Natural killer cell (primary cell): ENCODE data around the gene RAB18. TPM values are rescaled to one million over a fixed set of nuclear protein-coding genes. Genes with fewer than 3 reads are reported as not detected.
A peak's percentile ranks its signal among the peaks of the same experiment; 100 is the strongest.

Experiments
- ATAC-seq, 3 donors: fragments of 150-1000 bp in 2 of 3; fragments of 200-7000 bp in 1 of 3; cut with Tn5 transposase; 1 replicate in 1 of 3; 2 replicates in 2 of 3; pipeline ENCODE4 v1.10.0; 2021; ENCODE audit warnings: mild to moderate bottlenecking in 2 of 3, moderate library complexity in 2 of 3
- DNase-seq, 2 donors: peaks; one replicate each; pipeline versions ENCODE4 v3.0.0 to v3.0.0-alpha.2; 2013 to 2021; ENCODE audit warnings: mixed read lengths in 1 of 2
- H3K27ac ChIP-seq: one replicate; pipeline ENCODE4 v1.5.1; 2013; ENCODE audit warnings: mild to moderate bottlenecking, low read length
- H3K27me3 ChIP-seq: one replicate; pipeline ENCODE4 v1.6.1; 2013; ENCODE audit warnings: low read length; ENCODE audit not compliant: control insufficient read depth, insufficient read depth
- H3K36me3 ChIP-seq: one replicate; pipeline ENCODE4 v1.6.1; 2013; ENCODE audit warnings: low read length; ENCODE audit not compliant: control insufficient read depth, insufficient read depth
- H3K4me1 ChIP-seq: one replicate; pipeline ENCODE4 v1.6.1; 2013; ENCODE audit warnings: low read length; ENCODE audit not compliant: control insufficient read depth, insufficient read depth
- H3K4me3 ChIP-seq: one replicate; pipeline ENCODE4 v1.5.1; 2013; ENCODE audit warnings: low read length
- H3K9me3 ChIP-seq: one replicate; pipeline ENCODE4 v1.6.1; 2013; ENCODE audit warnings: low read length; ENCODE audit not compliant: control insufficient read depth, insufficient read depth
- H3K27ac Mint-ChIP-seq, 2 donors: one replicate each; pipeline ENCODE4 v1.8.0; 2022; ENCODE audit warnings: mild to moderate bottlenecking in 2 of 2, mixed read lengths in 2 of 2, moderate library complexity in 1 of 2
- H3K27me3 Mint-ChIP-seq, 2 donors: one replicate each; pipeline ENCODE4 v1.8.0; 2022; ENCODE audit warnings: low read depth in 2 of 2, mixed read lengths in 2 of 2
- H3K36me3 Mint-ChIP-seq: one replicate; pipeline ENCODE4 v1.8.0; 2022; ENCODE audit warnings: mixed read lengths
- H3K4me1 Mint-ChIP-seq, 2 donors: one replicate each; pipeline ENCODE4 v1.8.0; 2022; ENCODE audit warnings: mixed read lengths in 2 of 2
- H3K4me3 Mint-ChIP-seq: one replicate; pipeline ENCODE4 v1.8.0; 2022; ENCODE audit warnings: mild to moderate bottlenecking, moderate library complexity, mixed read lengths
- H3K9me3 Mint-ChIP-seq, 2 donors: one replicate each; pipeline ENCODE4 v1.8.0; 2022; ENCODE audit warnings: mixed read lengths in 2 of 2
- WGBS: methylation state at CpG from one replicate; pipeline ENCODE4 v1.1.7; 2013; ENCODE audit warnings: missing lambda C conversion rate; ENCODE audit not compliant: insufficient coverage; 5-methylcytosine and 5-hydroxymethylcytosine counted together
- intact Hi-C: fragments of 100-400 bp; cut with micrococcal nuclease; formaldehyde crosslinking; loops from one replicate; pipeline ENCODE4 v1.14.2; 2022
- total RNA-seq, 4 donors: library from RNA; stranded (reverse); fragments of 120-200 nt in 1 of 4; gene quantifications; one replicate each; pipeline versions ENCODE4 v1.2.3 to v1.2.4, GENCODE V29; 2013 to 2022
- TF ChIP-seq, protein P1 (sequence below): fragments of 200-600 bp; IDR thresholded peaks from one replicate; pipeline ENCODE4 v1.8.0; 2022; ENCODE audit warnings: antibody characterized with exemption

Gene RAB18
- total RNA-seq, 3 donors from 2014 or later (not counting 1 experiment from before 2014, with no cell fraction given) = 122 to 132 (median 122) TPM

DNA sequence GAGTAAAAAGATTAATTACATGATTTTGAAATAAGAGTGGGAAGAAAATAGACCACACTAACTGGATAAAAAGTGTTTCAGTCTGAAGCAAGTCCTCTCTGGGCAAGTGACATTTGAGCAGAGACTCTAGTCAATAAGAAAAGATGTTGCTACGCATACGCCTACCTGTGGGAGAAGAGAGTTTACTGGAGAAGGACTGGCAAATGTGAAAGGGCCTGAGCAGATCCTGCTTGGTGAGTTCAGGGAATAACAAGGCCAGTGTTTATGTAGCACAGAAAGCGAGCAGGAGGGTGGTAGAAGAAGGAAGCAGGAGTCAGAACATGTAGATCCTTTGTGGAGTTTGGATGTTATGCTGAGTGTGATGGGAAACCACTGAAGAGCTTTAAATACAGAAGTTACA is 43.4 kb downstream of the RAB18 start:
- intact Hi-C loops = no loop called here
- Histone ChIP-seq H3K27ac (no peak overlapping the region), H3K9me3 (no peaks in the 10 kb centered on the region), H3K27me3 (no peaks in the 10 kb centered on the region), H3K4me1 (peaks cover 10% of the 10 kb centered on the region), H3K4me3 (no peak overlapping the region), H3K36me3 (peaks cover 2% of the 10 kb centered on the region)
- TF ChIP-seq, protein P1, sequence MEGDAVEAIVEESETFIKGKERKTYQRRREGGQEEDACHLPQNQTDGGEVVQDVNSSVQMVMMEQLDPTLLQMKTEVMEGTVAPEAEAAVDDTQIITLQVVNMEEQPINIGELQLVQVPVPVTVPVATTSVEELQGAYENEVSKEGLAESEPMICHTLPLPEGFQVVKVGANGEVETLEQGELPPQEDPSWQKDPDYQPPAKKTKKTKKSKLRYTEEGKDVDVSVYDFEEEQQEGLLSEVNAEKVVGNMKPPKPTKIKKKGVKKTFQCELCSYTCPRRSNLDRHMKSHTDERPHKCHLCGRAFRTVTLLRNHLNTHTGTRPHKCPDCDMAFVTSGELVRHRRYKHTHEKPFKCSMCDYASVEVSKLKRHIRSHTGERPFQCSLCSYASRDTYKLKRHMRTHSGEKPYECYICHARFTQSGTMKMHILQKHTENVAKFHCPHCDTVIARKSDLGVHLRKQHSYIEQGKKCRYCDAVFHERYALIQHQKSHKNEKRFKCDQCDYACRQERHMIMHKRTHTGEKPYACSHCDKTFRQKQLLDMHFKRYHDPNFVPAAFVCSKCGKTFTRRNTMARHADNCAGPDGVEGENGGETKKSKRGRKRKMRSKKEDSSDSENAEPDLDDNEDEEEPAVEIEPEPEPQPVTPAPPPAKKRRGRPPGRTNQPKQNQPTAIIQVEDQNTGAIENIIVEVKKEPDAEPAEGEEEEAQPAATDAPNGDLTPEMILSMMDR = no peak
- no peaks in the 10 kb centered on the region for H3K27me3 Mint-ChIP-seq
- DNase-seq (no peak), ATAC-seq (no peak)
- no peaks in the 10 kb centered on the region for H3K9me3 Mint-ChIP-seq
- no peaks in the 10 kb centered on the region for H3K36me3 Mint-ChIP-seq
- peaks cover 10 to 14% of the 10 kb centered on the region in 2 donors for H3K4me1 Mint-ChIP-seq
- H3K4me3 Mint-ChIP-seq = no peak overlapping the region
- 99% methylated on average over 3 of the region's 3 CpGs for WGBS
- peak overlapping the region; percentile 23 to 37 for H3K27ac Mint-ChIP-seq

DNA sequence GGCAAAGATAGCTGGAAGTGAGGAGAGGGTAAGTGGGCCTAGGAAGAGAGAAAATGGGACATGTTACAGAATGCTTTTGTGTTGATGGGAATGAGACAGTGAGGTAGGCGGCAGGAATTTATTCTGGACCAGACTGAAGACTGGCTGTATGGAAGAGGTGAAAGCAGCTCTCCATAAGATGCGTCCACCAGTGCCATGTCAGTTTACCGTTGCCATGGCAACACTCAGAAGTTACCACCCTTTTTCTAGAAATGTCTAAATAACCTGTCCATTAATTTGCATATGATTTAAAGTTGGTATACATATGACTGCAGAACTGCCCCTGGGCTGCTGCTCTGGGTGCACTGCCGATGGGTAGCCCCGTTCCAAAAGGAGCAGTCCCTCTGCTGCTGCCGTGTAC is 46.7 kb downstream of the RAB18 start:
- intact Hi-C loops = no loop called here
- Histone ChIP-seq H3K9me3 (no peaks in the 10 kb centered on the region), H3K27me3 (no peaks in the 10 kb centered on the region), H3K27ac (no peak overlapping the region), H3K4me1 (no peaks in the 10 kb centered on the region), H3K36me3 (no peaks in the 10 kb centered on the region), H3K4me3 (no peak overlapping the region)
- Mint-ChIP-seq H3K27ac (no peak overlapping the region), H3K27me3 (no peaks in the 10 kb centered on the region), H3K4me1 (peaks cover 0 to 5% of the 10 kb centered on the region in 2 donors), H3K4me3 (no peak overlapping the region), H3K9me3 (no peaks in the 10 kb centered on the region), H3K36me3 (no peaks in the 10 kb centered on the region)
- no peak for ATAC-seq
- TF ChIP-seq, protein P1 = no peak
- WGBS = 96% methylated on average over 6 of the region's 6 CpGs
- no peak for DNase-seq

DNA sequence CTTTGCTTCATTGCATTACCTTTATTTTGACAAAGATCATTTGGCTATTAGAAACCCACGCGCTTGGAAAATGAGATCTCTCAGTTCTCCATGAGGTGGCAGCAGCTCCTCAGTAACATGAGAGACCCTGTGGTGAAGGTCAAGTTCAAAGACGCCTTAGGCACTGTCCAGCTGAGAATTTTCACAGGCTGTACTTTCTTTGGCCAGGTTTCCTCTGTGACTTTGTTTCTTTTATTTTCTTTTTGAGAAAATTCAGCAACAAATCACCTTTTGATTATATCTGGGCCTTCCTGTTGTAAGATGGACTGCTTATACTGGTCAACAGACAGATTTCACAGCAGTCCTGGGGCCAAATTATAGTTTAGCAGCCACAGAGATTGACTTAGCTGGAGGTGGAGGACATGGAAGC is 54.5 kb downstream of the RAB18 start:
- WGBS = 2% methylated on average over 3 of the region's 3 CpGs
- peak in 1 of 2 donors; percentile 65 for DNase-seq
- H3K4me1 ChIP-seq = no peaks in the 10 kb centered on the region
- H3K4me3 ChIP-seq = no peak overlapping the region
- no peak overlapping the region for H3K27ac ChIP-seq
- no peaks in the 10 kb centered on the region for H3K27me3 ChIP-seq
- H3K36me3 Mint-ChIP-seq = no peaks in the 10 kb centered on the region
- H3K27ac Mint-ChIP-seq = no peak overlapping the region
- ATAC-seq = peak in 2 of 3 donors; percentile 70 to 74
- no peaks in the 10 kb centered on the region for H3K27me3 Mint-ChIP-seq
- TF ChIP-seq, protein P1 = peak; percentile 72
- H3K4me1 Mint-ChIP-seq = peaks cover 0 to 7% of the 10 kb centered on the region in 2 donors
- no peak overlapping the region for H3K4me3 Mint-ChIP-seq
- no peaks in the 10 kb centered on the region for H3K36me3 ChIP-seq
- intact Hi-C loops = loop anchor here (1.0 to 5.0 kb wide), 3 partner anchors 98 to 824 kb away; no protein-coding TSS in a partner anchor
- H3K9me3 Mint-ChIP-seq = no peaks in the 10 kb centered on the region
- no peaks in the 10 kb centered on the region for H3K9me3 ChIP-seq

DNA sequence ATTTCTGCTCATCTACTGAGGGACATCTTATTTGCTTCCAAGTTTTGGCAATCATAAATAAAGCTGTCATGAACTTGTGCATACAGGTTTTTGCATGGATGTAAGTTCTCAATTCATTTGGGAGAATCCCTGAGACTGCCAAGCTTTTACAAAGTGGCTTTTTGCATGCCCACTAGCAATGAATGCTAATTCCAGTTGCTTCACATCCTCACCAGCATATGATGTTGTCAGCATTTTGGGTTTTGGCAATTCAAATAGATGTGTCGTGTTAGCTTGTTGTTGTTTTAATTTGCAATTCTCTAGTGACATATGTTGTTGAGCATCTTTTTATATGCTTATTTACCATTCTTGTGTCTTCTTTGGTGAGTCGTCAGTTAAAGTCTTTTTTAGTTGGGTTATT is 57.2 kb downstream of the RAB18 start:
- no peaks in the 10 kb centered on the region for H3K9me3 Mint-ChIP-seq
- Histone ChIP-seq H3K27ac (no peak overlapping the region), H3K4me3 (no peak overlapping the region), H3K27me3 (no peaks in the 10 kb centered on the region), H3K36me3 (no peaks in the 10 kb centered on the region), H3K4me1 (peaks cover 3% of the 10 kb centered on the region), H3K9me3 (no peaks in the 10 kb centered on the region)
- no peak overlapping the region for H3K27ac Mint-ChIP-seq
- H3K4me3 Mint-ChIP-seq = no peak overlapping the region
- TF ChIP-seq, protein P1 = no peak
- peaks cover 17 to 24% of the 10 kb centered on the region in 2 donors for H3K4me1 Mint-ChIP-seq
- H3K27me3 Mint-ChIP-seq = no peaks in the 10 kb centered on the region
- intact Hi-C loops = no loop called here
- DNase-seq = no peak
- H3K36me3 Mint-ChIP-seq = no peaks in the 10 kb centered on the region
- no peak for ATAC-seq
- 89% methylated on average over 1 of the region's 2 CpGs for WGBS
